HG03442 (cell line): Measurements from ENCODE around the gene NPAS3.

Source experiments
- ATAC-seq: cut with Tn5 transposase; IDR thresholded peaks from one replicate; pipeline ENCODE4 v1.9.1; 2021; ENCODE audit warnings: mild to moderate bottlenecking, moderate library complexity; ENCODE audit not compliant: unreplicated experiment

The NPAS3 gene

GRCh38 chr14:33240466-33240865 lies 301.8 kb downstream of the NPAS3 start:
- no peak for ATAC-seq

GRCh38 chr14:33241331-33241730 lies 302.7 kb downstream of the NPAS3 start:
- ATAC-seq: no peak

- no peak for ATAC-seq
Measured at GRCh38 chr14:33249233-33249820, 310.6 kb downstream of the NPAS3 start.

GRCh38 chr14:33250963-33251362 lies 312.3 kb downstream of the NPAS3 start:
- ATAC-seq: no peak

- no peak for ATAC-seq
Measured at GRCh38 chr14:33254342-33254741, 315.7 kb downstream of the NPAS3 start.

- no peak for ATAC-seq
Measured at GRCh38 chr14:33254861-33255395, 316.2 kb downstream of the NPAS3 start.

GRCh38 chr14:33257796-33258195 lies 319.1 kb downstream of the NPAS3 start:
- no peak for ATAC-seq

GRCh38 chr14:33259764-33260163 lies 321.1 kb downstream of the NPAS3 start:
- ATAC-seq: no peak

GRCh38 chr14:33271216-33271615 lies 332.5 kb downstream of the NPAS3 start:
- no peak for ATAC-seq

GRCh38 chr14:33271891-33272290 lies 333.2 kb downstream of the NPAS3 start:
- no peak for ATAC-seq

- no peak for ATAC-seq
Measured at GRCh38 chr14:33273978-33274377, 335.3 kb downstream of the NPAS3 start.

GRCh38 chr14:33275879-33276278 lies 337.2 kb downstream of the NPAS3 start:
- no peak for ATAC-seq

GRCh38 chr14:33279865-33280264 lies 341.2 kb downstream of the NPAS3 start:
- no peak for ATAC-seq

GRCh38 chr14:33280646-33281045 lies 342.0 kb downstream of the NPAS3 start:
- no peak for ATAC-seq

- no peak for ATAC-seq
Measured at GRCh38 chr14:33282331-33283230, 343.9 kb downstream of the NPAS3 start.

- no peak for ATAC-seq
Measured at GRCh38 chr14:33285902-33286700, 347.4 kb downstream of the NPAS3 start.

GRCh38 chr14:33287189-33287588 lies 348.5 kb downstream of the NPAS3 start:
- ATAC-seq: no peak

GRCh38 chr14:33290641-33291040 lies 352.0 kb downstream of the NPAS3 start:
- no peak for ATAC-seq

GRCh38 chr14:33291529-33292104 lies 352.9 kb downstream of the NPAS3 start:
- ATAC-seq: no peak

GRCh38 chr14:33294419-33294818 lies 355.7 kb downstream of the NPAS3 start:
- no peak for ATAC-seq

- ATAC-seq: no peak
Measured at GRCh38 chr14:33297565-33297964, 358.9 kb downstream of the NPAS3 start.
